Stomach (tissue), 9 donors: ENCODE measurements around the gene PTGR1. TPM values are rescaled to one million over a fixed set of nuclear protein-coding genes. Genes with fewer than 3 reads are reported as not detected.

Experiments used
- DNase-seq, 2 donors: peaks; one replicate each; pipeline versions ENCODE4 v3.0.0 to v3.0.0-alpha.2; 2013 to 2019
- H3K27ac ChIP-seq, 5 donors: fragments of 200-600 bp in 4 of 5; sonication (generic) in 4 of 5; one replicate each; pipeline ENCODE4 v1.5.1; 2013 to 2019; ENCODE audit warnings: mild to moderate bottlenecking in 1 of 5, moderate library complexity in 1 of 5
- H3K27me3 ChIP-seq, 3 donors: fragments of 200-600 bp; sonication (generic); one replicate each; pipeline ENCODE4 v1.5.1; 2017 to 2019; ENCODE audit warnings: mixed run types in 1 of 3
- H3K36me3 ChIP-seq, 4 donors: fragments of 200-600 bp; sonication (generic); 1 replicate in 3 of 4; 2 replicates in 1 of 4; pipeline ENCODE4 v1.5.1; 2016 to 2019
- H3K4me1 ChIP-seq, 4 donors: fragments of 200-600 bp; sonication (generic); one replicate each; pipeline ENCODE4 v1.5.1; 2016 to 2019
- H3K4me3 ChIP-seq, 4 donors: fragments of 200-600 bp; sonication (generic) in 3 of 4; one replicate each; pipeline ENCODE4 v1.5.1; 2016 to 2019; ENCODE audit warnings: mild to moderate bottlenecking in 1 of 4
- H3K9me3 ChIP-seq, 4 donors: fragments of 200-600 bp; sonication (generic); one replicate each; pipeline ENCODE4 v1.5.1; 2016 to 2019
- CTCF ChIP-seq, 7 experiments: fragments of 450-650 bp in 4 of 7; fragments of 200-600 bp in 3 of 7; sonication (generic) in 3 of 7; IDR thresholded peaks; one replicate each; pipeline ENCODE4 v1.5.1; 2016 to 2019; ENCODE audit warnings: antibody characterized with exemption in 7 of 7, control low read depth in 2 of 7, mild to moderate bottlenecking in 1 of 7
- EP300 ChIP-seq: sonication (generic); formaldehyde crosslinking; IDR thresholded peaks from one replicate; pipeline ENCODE4 v1.6.1; 2017; ENCODE audit warnings: antibody characterized with exemption
- POLR2A ChIP-seq, 4 donors: fragments of 450-650 bp; IDR thresholded peaks; one replicate each; pipeline ENCODE4 v1.6.1; 2016; ENCODE audit warnings: antibody characterized with exemption in 4 of 4, control low read depth in 2 of 4, mild to moderate bottlenecking in 1 of 4, moderate library complexity in 1 of 4
- POLR2AphosphoS5 ChIP-seq, 3 donors: sonication (generic); formaldehyde crosslinking; IDR thresholded peaks; one replicate each; pipeline ENCODE4 v1.6.1; 2016; ENCODE audit warnings: antibody characterized with exemption in 3 of 3
- WGBS, 5 donors: extraction: QIAGEN DNeasy Blood & Tissue Kit in 3 of 5; methylation state at CpG; one replicate each; pipeline versions ENCODE4 v1.1.5 to v1.1.7; 2013 to 2018; 5-methylcytosine and 5-hydroxymethylcytosine counted together
- intact Hi-C: fragments of 100-400 bp; cut with DNase I; formaldehyde crosslinking; loops from one replicate; pipeline ENCODE4 v1.15.1; 2023; ENCODE audit warnings: low total_unique reads
- polyA plus RNA-seq, 3 donors: library from polyadenylated mRNA; stranded (reverse); fragments of 200-250 nt; gene quantifications; one replicate each; pipeline ENCODE4 v1.2.3, GENCODE V29; 2013
- total RNA-seq, 5 donors: library from RNA; depleted of rRNA; stranded (reverse); fragments of >200 nt; gene quantifications; one replicate each; pipeline versions ENCODE4 v1.1.0 to v1.2.3, GENCODE V29; 2014 to 2016
- donor health status: healthy with polysubstance abuse.
- donor health status: Bipolar disorder and iron deficiency.
- donor health status: healthy.

PTGR1 gene
- total and polyA plus RNA-seq, 8 donors, result 31.1 to 378 (median 133) TPM

GRCh38 chr9:111533099-111533790, 66.2 kb downstream of the PTGR1 start:
- 89 to 98% (median 92%) methylated on average over 5 of the region's 5 CpGs for WGBS, 5 donors
- no peak overlapping the region for H3K4me3 ChIP-seq
- no peak overlapping the region for H3K27ac ChIP-seq
- no peaks in the 10 kb centered on the region for H3K27me3 ChIP-seq
- peaks cover 3 to 66% (median 40%) of the 10 kb centered on the region in 4 donors for H3K9me3 ChIP-seq
- H3K36me3 ChIP-seq, result peaks cover 18 to 92% (median 78%) of the 10 kb centered on the region in 4 donors
- intact Hi-C loops, result no loop called here
- no peak for DNase-seq
- no peaks in the 10 kb centered on the region for H3K4me1 ChIP-seq
- TF ChIP-seq POLR2A (IDR thresholded peaks at IDR 0.05) (no peak), EP300 (no peak), CTCF (IDR thresholded peaks at IDR 0.05) (no peak), POLR2AphosphoS5 (IDR thresholded peaks at IDR 0.05) (no peak)

- Histone ChIP-seq H3K4me1 (peaks cover 0 to 4% (median 2%) of the 10 kb centered on the region in 4 donors), H3K27ac (no peak overlapping the region), H3K9me3 (peaks cover 3 to 51% (median 26%) of the 10 kb centered on the region in 4 donors), H3K36me3 (peaks cover 11 to 86% (median 67%) of the 10 kb centered on the region in 4 donors), H3K4me3 (no peak overlapping the region), H3K27me3 (no peaks in the 10 kb centered on the region)
- TF ChIP-seq CTCF (IDR thresholded peaks at IDR 0.05) (no peak), POLR2AphosphoS5 (IDR thresholded peaks at IDR 0.05) (no peak), EP300 (no peak), POLR2A (IDR thresholded peaks at IDR 0.05) (no peak)
- DNase-seq, result no peak
- intact Hi-C loops, result no loop called here
- WGBS, 5 donors, result 86 to 99% (median 95%) methylated on average over 4 of the region's 4 CpGs
Observed at GRCh38 chr9:111531716-111532115, 67.7 kb downstream of the PTGR1 start.

- intact Hi-C loops, result no loop called here
- Histone ChIP-seq H3K9me3 (peaks cover under 1 to 32% (median 14%) of the 10 kb centered on the region in 4 donors), H3K4me3 (no peak overlapping the region), H3K4me1 (peaks cover 4 to 21% (median 15%) of the 10 kb centered on the region in 4 donors), H3K27ac (no peak overlapping the region), H3K27me3 (no peaks in the 10 kb centered on the region), H3K36me3 (peaks cover 8 to 67% (median 48%) of the 10 kb centered on the region in 4 donors)
- TF ChIP-seq POLR2A (IDR thresholded peaks at IDR 0.05), result no peak
- TF ChIP-seq CTCF (IDR thresholded peaks at IDR 0.05), result no peak
- no peak for TF ChIP-seq EP300
- no peak for TF ChIP-seq POLR2AphosphoS5 (IDR thresholded peaks at IDR 0.05)
- 32 to 77% (median 38%) methylated on average over 2 of the region's 2 CpGs for WGBS, 5 donors
- no peak for DNase-seq
Observed at GRCh38 chr9:111529787-111530186, 69.7 kb downstream of the PTGR1 start.

- Histone ChIP-seq H3K27ac (no peak overlapping the region), H3K4me1 (peaks cover 4 to 21% (median 17%) of the 10 kb centered on the region in 4 donors), H3K36me3 (peaks cover 2 to 42% (median 26%) of the 10 kb centered on the region in 4 donors), H3K27me3 (no peaks in the 10 kb centered on the region), H3K9me3 (peaks cover 0 to 8% (median 3%) of the 10 kb centered on the region in 4 donors), H3K4me3 (no peak overlapping the region)
- intact Hi-C loops, result no loop called here
- no peak for DNase-seq
- WGBS, 5 donors, result 81 to 92% (median 90%) methylated on average over 2 of the region's 2 CpGs
- no peak for TF ChIP-seq POLR2A (IDR thresholded peaks at IDR 0.05)
- no peak for TF ChIP-seq EP300
- no peak for TF ChIP-seq CTCF (IDR thresholded peaks at IDR 0.05)
- no peak for TF ChIP-seq POLR2AphosphoS5 (IDR thresholded peaks at IDR 0.05)
Observed at GRCh38 chr9:111527347-111527746, 72.1 kb downstream of the PTGR1 start.
